ENCODE data around the gene SCN11A. TPM values are rescaled to one million over a fixed set of nuclear protein-coding genes. Genes with fewer than 3 reads are reported as not detected.
A peak's percentile ranks its signal among the peaks of the same experiment; 100 is the strongest.

SCN11A gene
- total RNA-seq: not detected

- Mint-ChIP-seq H3K4me3 (peak within 1 kb of the TSS; percentile 84), H3K27me3 (ENCODE audit: low read depth) (no peaks in the 10 kb centered on the region), H3K36me3 (ENCODE audit: low read depth) (no peaks in the 10 kb centered on the region), H3K9me3 (ENCODE audit: insufficient read depth) (no peaks in the 10 kb centered on the region), H3K4me1 (ENCODE audit: low read depth) (peaks cover 17% of the 10 kb centered on the region), H3K27ac (peak within 1 kb of the TSS; percentile 92)
- ChIA-PET POLR2A (interaction anchor here (0.7 to 1.1 kb wide), 3 partner anchors 15 to 96 kb away, joined by 3 to 4 read pairs (median 4); no protein-coding TSS in a partner anchor), CTCF (interaction anchor here (0.9 to 1.9 kb wide), 4 partner anchors 15 to 396 kb away, joined by 3 to 8 read pairs (median 3); partner anchors contain the start of gene TTC21A)
- ATAC-seq: peak; percentile 97
- DNase-seq: peak; percentile 97
Observed at GRCh38 chr3:39051649-39052561, at the start of gene SCN11A, which contains the start of gene WDR48. Gene SCN11A (minus strand): TSS chr3:39051944. CDS start chr3:38950362, 101,582 bp downstream. Gene WDR48 (plus strand): TSS chr3:39052016. CDS start chr3:39052026, 10 bp downstream.

GRCh38 chr3:39101022-39101689, 49.4 kb upstream of the SCN11A start:
- ChIA-PET CTCF (interaction anchor here (1.0 to 1.9 kb wide), 5 partner anchors 9 to 190 kb away, joined by 3 to 9 read pairs (median 3); no protein-coding TSS in a partner anchor), POLR2A (no interaction called here)
- Mint-ChIP-seq H3K4me1 (ENCODE audit: low read depth) (peaks cover 19% of the 10 kb centered on the region), H3K36me3 (ENCODE audit: low read depth) (peaks cover 2% of the 10 kb centered on the region), H3K27ac (no peak overlapping the region), H3K4me3 (no peak overlapping the region), H3K27me3 (ENCODE audit: low read depth) (peaks cover 5% of the 10 kb centered on the region), H3K9me3 (ENCODE audit: insufficient read depth) (no peaks in the 10 kb centered on the region)
- ATAC-seq (peak; percentile 75), DNase-seq (peak; percentile 66)

GRCh38 chr3:39100500-39100886, 48.7 kb upstream of the SCN11A start:
- ChIA-PET CTCF (interaction anchor here (1.0 to 1.9 kb wide), 5 partner anchors 8 to 191 kb away, joined by 3 to 9 read pairs (median 3); no protein-coding TSS in a partner anchor), POLR2A (no interaction called here)
- Mint-ChIP-seq H3K9me3 (ENCODE audit: insufficient read depth) (no peaks in the 10 kb centered on the region), H3K36me3 (ENCODE audit: low read depth) (peaks cover 4% of the 10 kb centered on the region), H3K4me3 (no peak overlapping the region), H3K27ac (no peak overlapping the region), H3K4me1 (ENCODE audit: low read depth) (peaks cover 13% of the 10 kb centered on the region), H3K27me3 (ENCODE audit: low read depth) (no peaks in the 10 kb centered on the region)
- DNase-seq (no peak), ATAC-seq (no peak)

DNA sequence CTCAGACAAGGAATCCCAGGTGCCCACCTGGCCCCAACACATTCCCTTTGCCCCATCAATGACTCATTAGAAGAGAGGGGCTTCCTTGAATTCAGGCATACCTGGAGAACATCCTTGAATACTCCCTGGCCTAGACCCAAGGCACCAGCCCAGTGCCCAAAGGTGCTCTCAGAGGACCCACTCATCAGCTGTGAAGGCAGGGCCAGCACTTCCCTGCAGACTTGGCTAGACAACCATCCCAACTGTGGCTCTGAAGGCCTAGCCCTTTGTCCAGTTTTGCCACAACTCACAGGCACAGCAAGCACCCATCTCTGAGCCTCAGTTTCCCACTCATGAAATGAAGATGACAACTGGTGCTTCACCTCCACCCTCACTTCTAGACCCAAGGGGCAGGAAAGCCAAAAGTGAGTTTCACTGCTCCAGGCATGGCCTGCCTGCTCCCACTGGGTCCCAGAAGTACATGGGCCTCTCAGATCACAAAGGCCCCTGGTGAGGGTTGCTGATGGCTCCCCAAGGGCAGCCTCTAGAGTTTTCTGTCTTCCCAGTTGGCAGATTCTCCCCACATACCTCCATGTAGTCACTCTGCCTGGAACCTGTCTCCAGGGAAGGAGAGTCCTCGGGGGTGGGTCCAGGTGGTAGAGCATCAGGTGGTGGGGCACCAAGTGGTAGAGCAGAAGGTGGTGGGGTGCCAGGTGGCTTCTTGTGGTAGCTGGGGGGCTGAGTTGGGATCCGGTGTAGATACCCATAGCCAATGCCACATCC, 48.2 kb upstream of the SCN11A start:
- peaks cover 8% of the 10 kb centered on the region for H3K4me1 Mint-ChIP-seq (ENCODE audit: low read depth)
- ATAC-seq (no peak), DNase-seq (no peak)
- H3K27ac Mint-ChIP-seq: no peak overlapping the region
- H3K4me3 Mint-ChIP-seq: no peak overlapping the region
- ChIA-PET POLR2A (no interaction called here), CTCF (interaction anchor here (1.9 kb wide), 1 partner anchor 188 kb away, joined by 9 read pairs; no protein-coding TSS in a partner anchor)
- no peaks in the 10 kb centered on the region for H3K9me3 Mint-ChIP-seq (ENCODE audit: insufficient read depth)
- H3K36me3 Mint-ChIP-seq (ENCODE audit: low read depth): peaks cover 10% of the 10 kb centered on the region
- no peaks in the 10 kb centered on the region for H3K27me3 Mint-ChIP-seq (ENCODE audit: low read depth)

DNA sequence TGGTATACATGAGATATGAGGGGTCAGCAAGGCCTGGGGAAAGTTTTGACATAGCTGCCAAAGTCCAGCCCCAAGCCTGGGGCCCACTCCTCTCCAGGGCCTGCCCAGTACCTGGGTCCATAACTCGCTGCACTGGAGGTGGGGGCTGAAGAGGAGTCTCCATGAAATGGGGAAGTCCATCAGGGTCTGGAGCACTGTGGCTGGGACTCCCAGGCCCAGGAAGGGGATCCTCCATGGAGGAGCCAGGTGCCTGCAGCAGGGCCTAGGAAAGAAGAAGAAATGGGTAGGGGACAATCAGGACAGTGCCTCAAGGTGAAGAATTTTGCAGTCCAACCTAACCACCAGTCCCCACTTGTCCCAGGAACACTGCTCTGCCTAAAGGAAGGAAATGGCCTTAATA, 47.5 kb upstream of the SCN11A start:
- ChIA-PET CTCF (no interaction called here), POLR2A (no interaction called here)
- Mint-ChIP-seq H3K36me3 (ENCODE audit: low read depth) (peaks cover 15% of the 10 kb centered on the region), H3K27ac (no peak overlapping the region), H3K4me1 (ENCODE audit: low read depth) (peaks cover 8% of the 10 kb centered on the region), H3K4me3 (no peak overlapping the region), H3K27me3 (ENCODE audit: low read depth) (no peaks in the 10 kb centered on the region), H3K9me3 (ENCODE audit: insufficient read depth) (no peaks in the 10 kb centered on the region)
- DNase-seq (peak; percentile 11), ATAC-seq (no peak)

DNA sequence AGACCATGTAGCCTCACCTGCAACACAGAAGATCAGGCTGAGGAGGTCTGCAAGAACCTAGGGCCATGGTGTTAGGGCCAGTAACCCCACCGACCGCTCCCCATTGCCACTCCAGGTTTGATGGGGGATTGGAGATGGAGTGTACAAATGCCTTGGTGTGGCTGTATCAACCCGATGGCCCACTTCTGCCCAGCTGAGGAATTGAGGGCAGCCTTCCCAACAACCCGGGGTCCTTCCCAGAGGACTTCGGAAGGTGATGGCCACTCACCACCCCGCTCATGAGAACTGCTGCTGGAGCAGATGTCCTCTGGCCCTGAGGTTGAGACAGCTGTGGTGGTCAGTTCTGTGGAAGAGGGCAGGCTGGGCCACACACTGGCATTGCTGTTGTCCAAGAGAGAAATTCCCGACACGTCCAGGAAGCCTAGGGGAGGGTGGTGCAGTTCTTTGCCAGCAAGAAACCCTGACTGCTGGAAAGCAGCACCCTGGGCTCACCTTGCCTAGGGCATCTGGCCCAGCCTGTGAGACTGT, 46.8 kb upstream of the SCN11A start:
- no peak overlapping the region for H3K4me3 Mint-ChIP-seq

GRCh38 chr3:39097716-39098472, 46.1 kb upstream of the SCN11A start:
- DNase-seq: peak; percentile 12
- no peak overlapping the region for H3K4me3 Mint-ChIP-seq
- H3K27me3 Mint-ChIP-seq (ENCODE audit: low read depth): no peaks in the 10 kb centered on the region
- H3K9me3 Mint-ChIP-seq (ENCODE audit: insufficient read depth): no peaks in the 10 kb centered on the region
- ATAC-seq: no peak
- no peak overlapping the region for H3K27ac Mint-ChIP-seq
- ChIA-PET CTCF (interaction anchor here (0.8 kb wide), 1 partner anchor 194 kb away, joined by 3 read pairs; no protein-coding TSS in a partner anchor), POLR2A (no interaction called here)
- peaks cover 22% of the 10 kb centered on the region for H3K36me3 Mint-ChIP-seq (ENCODE audit: low read depth)
- H3K4me1 Mint-ChIP-seq (ENCODE audit: low read depth): peaks cover 8% of the 10 kb centered on the region

More for the DNA sequence above, 46.8 kb upstream of the SCN11A start:
- ChIA-PET POLR2A (no interaction called here), CTCF (interaction anchor here (0.8 kb wide), 1 partner anchor 193 kb away, joined by 3 read pairs; no protein-coding TSS in a partner anchor)
- Mint-ChIP-seq H3K36me3 (ENCODE audit: low read depth) (peaks cover 20% of the 10 kb centered on the region), H3K27me3 (ENCODE audit: low read depth) (no peaks in the 10 kb centered on the region), H3K27ac (no peak overlapping the region), H3K4me1 (ENCODE audit: low read depth) (peaks cover 8% of the 10 kb centered on the region), H3K9me3 (ENCODE audit: insufficient read depth) (no peaks in the 10 kb centered on the region)
- ATAC-seq (no peak), DNase-seq (peak; percentile 19)

GRCh38 chr3:39096775-39097174, 45.0 kb upstream of the SCN11A start:
- Mint-ChIP-seq H3K36me3 (ENCODE audit: low read depth) (peaks cover 31% of the 10 kb centered on the region), H3K4me3 (no peak overlapping the region), H3K27ac (no peak overlapping the region), H3K27me3 (ENCODE audit: low read depth) (no peaks in the 10 kb centered on the region), H3K9me3 (ENCODE audit: insufficient read depth) (no peaks in the 10 kb centered on the region), H3K4me1 (ENCODE audit: low read depth) (peaks cover 4% of the 10 kb centered on the region)
- ChIA-PET CTCF (interaction anchor here (1.6 kb wide), 1 partner anchor 191 kb away, joined by 9 read pairs; no protein-coding TSS in a partner anchor), POLR2A (no interaction called here)
- ATAC-seq (no peak), DNase-seq (no peak)

GRCh38 chr3:39095778-39096177, 44.0 kb upstream of the SCN11A start:
- H3K4me1 Mint-ChIP-seq (ENCODE audit: low read depth): peaks cover 4% of the 10 kb centered on the region
- ChIA-PET CTCF (interaction anchor here (1.6 kb wide), 1 partner anchor 192 kb away, joined by 9 read pairs; no protein-coding TSS in a partner anchor), POLR2A (no interaction called here)
- no peaks in the 10 kb centered on the region for H3K27me3 Mint-ChIP-seq (ENCODE audit: low read depth)
- no peak overlapping the region for H3K27ac Mint-ChIP-seq
- peaks cover 31% of the 10 kb centered on the region for H3K36me3 Mint-ChIP-seq (ENCODE audit: low read depth)
- no peaks in the 10 kb centered on the region for H3K9me3 Mint-ChIP-seq (ENCODE audit: insufficient read depth)
- no peak for DNase-seq
- ATAC-seq: no peak
- H3K4me3 Mint-ChIP-seq: no peak overlapping the region

GRCh38 chr3:39094851-39095677, 43.3 kb upstream of the SCN11A start:
- no peak overlapping the region for H3K27ac Mint-ChIP-seq
- DNase-seq: no peak
- H3K4me1 Mint-ChIP-seq (ENCODE audit: low read depth): peaks cover 6% of the 10 kb centered on the region
- no peaks in the 10 kb centered on the region for H3K27me3 Mint-ChIP-seq (ENCODE audit: low read depth)
- peaks cover 31% of the 10 kb centered on the region for H3K36me3 Mint-ChIP-seq (ENCODE audit: low read depth)
- ChIA-PET CTCF (interaction anchor here (1.6 kb wide), 1 partner anchor 193 kb away, joined by 9 read pairs; no protein-coding TSS in a partner anchor), POLR2A (no interaction called here)
- no peak overlapping the region for H3K4me3 Mint-ChIP-seq
- no peak for ATAC-seq
- H3K9me3 Mint-ChIP-seq (ENCODE audit: insufficient read depth): no peaks in the 10 kb centered on the region

Measured in activated CD8-positive, alpha-beta T cell treated with anti-CD3 and anti-CD28 coated beads, Interleukin-2, amount 10 ng/mL, durations not matched to agents 7 days and 5 days (primary cell).